ENCODE results near the gene WDR1. TPM values are rescaled to one million over a fixed set of nuclear protein-coding genes. Genes with fewer than 3 reads are reported as not detected.

The WDR1 gene
- total RNA-seq, 1 donor: 314 TPM

DNA sequence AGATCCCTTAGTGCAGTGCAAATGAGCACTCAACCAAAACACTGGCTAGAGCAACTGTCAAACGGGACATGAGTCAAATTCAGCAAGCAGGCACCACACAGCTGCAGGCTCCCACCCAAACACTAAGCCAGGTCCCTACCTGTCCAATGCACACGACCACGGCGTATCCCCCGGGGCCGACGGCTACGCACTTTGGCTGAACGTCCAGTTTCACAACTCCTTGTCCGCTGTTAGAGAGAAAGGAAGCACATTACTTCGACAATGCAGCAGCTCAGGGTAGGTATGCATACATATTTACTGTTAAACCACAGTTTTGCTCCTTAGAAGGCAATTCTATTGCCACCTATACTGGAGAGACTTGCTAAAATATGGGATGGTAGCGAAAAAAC, 35.4 kb downstream of the WDR1 start:
- H3K9me3 ChIP-seq (ENCODE audit: low read depth, low read length): no peaks in the 10 kb centered on the region

DNA sequence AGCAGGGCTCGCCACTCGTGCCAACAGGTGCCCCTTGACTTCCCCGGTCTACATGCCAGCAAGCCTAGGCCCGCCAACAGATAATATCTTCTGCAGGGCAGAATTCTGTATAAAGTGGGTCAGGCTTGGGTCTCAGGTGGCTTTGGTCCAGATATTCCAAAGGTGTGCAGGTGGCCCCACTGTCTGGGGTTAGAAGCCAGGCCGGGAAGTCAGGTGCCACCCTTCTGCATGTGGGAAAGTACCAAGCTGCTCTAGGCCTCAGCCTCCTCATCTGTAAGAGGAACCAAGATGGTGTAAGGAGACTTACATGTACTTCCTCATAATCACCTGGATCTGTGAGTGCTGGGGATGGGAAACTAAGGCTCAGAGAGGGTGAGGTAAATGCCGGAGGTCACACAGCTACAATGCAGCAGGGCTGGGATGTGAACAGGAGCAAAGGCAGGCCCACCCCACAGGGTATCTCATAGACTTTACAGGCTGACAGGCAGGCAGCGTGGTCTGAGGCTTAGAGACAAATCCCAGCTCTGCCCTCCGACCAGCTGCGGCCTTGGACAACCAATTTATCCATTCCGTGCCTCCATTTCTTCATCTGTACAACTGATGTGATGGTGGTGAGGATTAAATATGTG, 35.9 kb downstream of the WDR1 start:
- peaks cover 99% of the 10 kb centered on the region for H3K36me3 ChIP-seq (ENCODE audit: insufficient read depth, low read length)

More for the DNA sequence above, 35.4 kb downstream of the WDR1 start:
- Histone ChIP-seq H3K4me2 (ENCODE audit: insufficient read depth, low read length) (no peak overlapping the region), H2AFZ (ENCODE audit: low read length) (no peak overlapping the region), H3K27me3 (ENCODE audit: insufficient read depth, low read length) (no peaks in the 10 kb centered on the region), H3K36me3 (ENCODE audit: insufficient read depth, low read length) (peaks cover 98% of the 10 kb centered on the region), H3K4me3 (ENCODE audit: insufficient read depth, low read length) (no peak overlapping the region), H3K27ac (ENCODE audit: low read depth, low read length) (no peak overlapping the region), H3K4me1 (ENCODE audit: insufficient read depth, low read length) (no peaks in the 10 kb centered on the region), H4K20me1 (ENCODE audit: insufficient read depth, low read length) (peaks cover 77% of the 10 kb centered on the region), H3K79me2 (ENCODE audit: insufficient read depth, low read length) (peaks cover 95% of the 10 kb centered on the region)
- no peak for DNase-seq (ENCODE audit: insufficient read length, low spot score, missing footprints)
- TF ChIP-seq, protein P1, sequence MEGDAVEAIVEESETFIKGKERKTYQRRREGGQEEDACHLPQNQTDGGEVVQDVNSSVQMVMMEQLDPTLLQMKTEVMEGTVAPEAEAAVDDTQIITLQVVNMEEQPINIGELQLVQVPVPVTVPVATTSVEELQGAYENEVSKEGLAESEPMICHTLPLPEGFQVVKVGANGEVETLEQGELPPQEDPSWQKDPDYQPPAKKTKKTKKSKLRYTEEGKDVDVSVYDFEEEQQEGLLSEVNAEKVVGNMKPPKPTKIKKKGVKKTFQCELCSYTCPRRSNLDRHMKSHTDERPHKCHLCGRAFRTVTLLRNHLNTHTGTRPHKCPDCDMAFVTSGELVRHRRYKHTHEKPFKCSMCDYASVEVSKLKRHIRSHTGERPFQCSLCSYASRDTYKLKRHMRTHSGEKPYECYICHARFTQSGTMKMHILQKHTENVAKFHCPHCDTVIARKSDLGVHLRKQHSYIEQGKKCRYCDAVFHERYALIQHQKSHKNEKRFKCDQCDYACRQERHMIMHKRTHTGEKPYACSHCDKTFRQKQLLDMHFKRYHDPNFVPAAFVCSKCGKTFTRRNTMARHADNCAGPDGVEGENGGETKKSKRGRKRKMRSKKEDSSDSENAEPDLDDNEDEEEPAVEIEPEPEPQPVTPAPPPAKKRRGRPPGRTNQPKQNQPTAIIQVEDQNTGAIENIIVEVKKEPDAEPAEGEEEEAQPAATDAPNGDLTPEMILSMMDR (IDR thresholded peaks at IDR 0.05; ENCODE audit: extremely low read depth, low read depth, low read length): no peak

DNA sequence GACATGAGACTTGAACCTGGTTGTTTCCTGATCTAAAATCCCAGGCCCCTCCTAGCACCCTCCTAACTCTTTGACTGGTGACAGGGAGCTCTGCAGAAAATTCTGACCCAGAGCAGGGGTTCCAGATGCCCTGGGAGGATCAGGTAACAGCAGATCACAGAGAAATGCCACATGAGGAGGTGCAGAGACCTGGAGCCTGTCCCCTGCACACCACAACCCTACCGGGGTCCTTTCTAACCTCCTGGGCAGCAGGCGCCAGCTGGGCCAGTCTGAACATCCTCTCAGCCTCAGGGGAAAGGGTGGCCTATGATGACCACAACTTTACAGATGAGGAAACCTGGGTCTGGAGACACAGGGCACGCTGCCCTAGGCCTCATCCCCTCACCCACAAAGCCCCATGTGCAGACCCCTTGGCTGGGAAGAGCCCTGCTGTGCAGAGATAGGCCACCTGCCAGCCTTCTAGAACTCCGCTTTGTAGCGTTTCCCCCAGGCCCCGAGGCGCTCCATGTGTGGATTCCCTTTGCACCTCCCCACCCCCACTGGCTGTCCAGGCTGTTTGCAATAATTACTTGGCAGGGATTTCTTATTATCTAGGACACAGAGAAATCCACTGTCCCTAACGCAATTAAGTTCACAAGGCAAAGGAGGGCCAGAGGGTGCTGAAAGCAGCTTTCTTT, 36.5 kb downstream of the WDR1 start:
- Histone ChIP-seq H3K36me3 (ENCODE audit: insufficient read depth, low read length) (peaks cover 99% of the 10 kb centered on the region), H3K79me2 (ENCODE audit: insufficient read depth, low read length) (peaks cover 83% of the 10 kb centered on the region), H3K4me1 (ENCODE audit: insufficient read depth, low read length) (no peaks in the 10 kb centered on the region), H2AFZ (ENCODE audit: low read length) (no peak overlapping the region), H3K27me3 (ENCODE audit: insufficient read depth, low read length) (no peaks in the 10 kb centered on the region), H3K4me3 (ENCODE audit: insufficient read depth, low read length) (no peak overlapping the region), H3K9me3 (ENCODE audit: low read depth, low read length) (no peaks in the 10 kb centered on the region), H4K20me1 (ENCODE audit: insufficient read depth, low read length) (peaks cover 77% of the 10 kb centered on the region), H3K27ac (ENCODE audit: low read depth, low read length) (no peak overlapping the region), H3K4me2 (ENCODE audit: insufficient read depth, low read length) (no peak overlapping the region)
- DNase-seq (ENCODE audit: insufficient read length, low spot score, missing footprints): peak; percentile 69
- TF ChIP-seq, protein P1 (IDR thresholded peaks at IDR 0.05; ENCODE audit: extremely low read depth, low read depth, low read length): no peak

More for the DNA sequence above, 35.9 kb downstream of the WDR1 start:
- Histone ChIP-seq H3K27ac (ENCODE audit: low read depth, low read length) (no peak overlapping the region), H3K4me1 (ENCODE audit: insufficient read depth, low read length) (no peaks in the 10 kb centered on the region), H3K4me3 (ENCODE audit: insufficient read depth, low read length) (no peak overlapping the region), H2AFZ (ENCODE audit: low read length) (no peak overlapping the region), H3K9me3 (ENCODE audit: low read depth, low read length) (no peaks in the 10 kb centered on the region), H4K20me1 (ENCODE audit: insufficient read depth, low read length) (peaks cover 77% of the 10 kb centered on the region), H3K4me2 (ENCODE audit: insufficient read depth, low read length) (no peak overlapping the region), H3K27me3 (ENCODE audit: insufficient read depth, low read length) (no peaks in the 10 kb centered on the region), H3K79me2 (ENCODE audit: insufficient read depth, low read length) (peaks cover 90% of the 10 kb centered on the region)
- DNase-seq (ENCODE audit: insufficient read length, low spot score, missing footprints): no peak
- TF ChIP-seq, protein P1 (IDR thresholded peaks at IDR 0.05; ENCODE audit: extremely low read depth, low read depth, low read length): no peak

GRCh38 chr4:10079256-10079655, 37.3 kb downstream of the WDR1 start:
- TF ChIP-seq, protein P1 (IDR thresholded peaks at IDR 0.05; ENCODE audit: extremely low read depth, low read depth, low read length): no peak
- H3K4me3 ChIP-seq (ENCODE audit: insufficient read depth, low read length): no peak overlapping the region
- H2AFZ ChIP-seq (ENCODE audit: low read length): no peak overlapping the region
- no peak overlapping the region for H3K4me2 ChIP-seq (ENCODE audit: insufficient read depth, low read length)
- no peaks in the 10 kb centered on the region for H3K9me3 ChIP-seq (ENCODE audit: low read depth, low read length)
- peak; percentile 69 for DNase-seq (ENCODE audit: insufficient read length, low spot score, missing footprints)
- no peaks in the 10 kb centered on the region for H3K27me3 ChIP-seq (ENCODE audit: insufficient read depth, low read length)
- peaks cover 75% of the 10 kb centered on the region for H3K79me2 ChIP-seq (ENCODE audit: insufficient read depth, low read length)
- peaks cover 99% of the 10 kb centered on the region for H3K36me3 ChIP-seq (ENCODE audit: insufficient read depth, low read length)
- peaks cover 71% of the 10 kb centered on the region for H4K20me1 ChIP-seq (ENCODE audit: insufficient read depth, low read length)
- no peaks in the 10 kb centered on the region for H3K4me1 ChIP-seq (ENCODE audit: insufficient read depth, low read length)
- no peak overlapping the region for H3K27ac ChIP-seq (ENCODE audit: low read depth, low read length)
